GM12875 (cell line): ENCODE measurements around the gene SLC22A17.

Source experiments
- H3K4me3 ChIP-seq: one replicate; pipeline ENCODE4 v1.5.1; 2011; ENCODE audit warnings: low read depth, low read length, control low read depth
- CTCF ChIP-seq: IDR thresholded peaks from 2 replicates; pipeline ENCODE4 v1.5.1; 2011; ENCODE audit warnings: low read depth, mild to moderate bottlenecking, control low read depth, inconsistent platforms, low read length, moderate library complexity, borderline replicate concordance; ENCODE audit not compliant: insufficient read depth

SLC22A17 gene

DNA sequence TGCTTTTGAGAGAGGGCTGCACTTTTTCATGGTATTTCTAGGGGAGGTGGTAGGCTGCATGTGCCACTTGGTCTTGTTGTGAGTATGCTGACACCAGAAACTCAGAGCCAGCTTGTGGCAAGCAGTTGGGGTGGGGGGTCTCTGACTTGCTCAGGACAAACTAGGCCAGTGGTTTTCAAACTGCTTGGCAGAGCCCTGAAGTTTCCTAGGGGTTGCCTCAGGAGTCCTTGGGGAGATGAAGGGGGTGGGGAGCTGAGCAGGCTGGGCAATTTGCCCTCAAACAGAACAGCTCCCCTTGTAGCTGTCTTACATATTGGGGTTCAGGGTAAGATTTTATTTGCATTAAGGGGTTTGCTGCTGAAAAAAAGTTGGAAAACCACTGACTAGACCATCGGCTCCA lies 42.1 kb downstream of the SLC22A17 start:
- no peak for TF ChIP-seq CTCF
- H3K4me3 ChIP-seq: no peak overlapping the region

DNA sequence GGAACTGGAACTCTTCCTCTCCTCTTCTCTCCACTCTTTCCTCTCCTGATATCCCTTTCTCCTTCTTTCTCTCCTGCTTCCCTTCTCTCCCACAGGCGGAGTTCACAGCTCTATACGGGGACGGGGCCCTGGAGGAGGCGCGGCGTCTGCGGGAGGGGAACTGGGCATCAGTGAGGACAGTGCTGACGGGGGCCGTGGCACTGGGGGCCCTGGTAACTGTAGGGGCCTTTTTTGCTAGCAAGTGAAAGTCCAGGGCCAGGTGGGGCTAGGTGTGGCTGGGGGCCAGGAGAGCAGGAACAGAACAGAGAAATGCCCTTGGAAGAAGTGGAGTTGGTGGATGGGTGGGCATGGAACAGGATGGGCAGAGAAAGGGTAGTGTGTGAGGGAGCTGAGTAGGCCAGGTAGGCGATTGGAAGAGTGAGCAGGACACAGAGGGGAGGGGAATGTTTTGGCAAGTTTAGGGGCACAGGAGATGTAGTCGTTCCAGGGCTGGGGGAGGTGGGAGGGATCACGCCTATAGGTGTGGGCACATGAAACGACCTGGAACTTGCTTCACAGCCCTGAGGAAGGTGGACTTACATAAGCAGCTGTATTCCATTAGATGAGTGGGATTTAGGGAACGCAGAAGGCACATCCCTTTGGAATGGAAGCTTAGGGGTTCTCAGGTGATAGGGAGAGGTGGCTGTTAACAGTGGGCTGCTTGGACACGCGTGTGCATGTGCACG lies 43.8 kb downstream of the SLC22A17 start:
- H3K4me3 ChIP-seq: no peak overlapping the region
- no peak for TF ChIP-seq CTCF

DNA sequence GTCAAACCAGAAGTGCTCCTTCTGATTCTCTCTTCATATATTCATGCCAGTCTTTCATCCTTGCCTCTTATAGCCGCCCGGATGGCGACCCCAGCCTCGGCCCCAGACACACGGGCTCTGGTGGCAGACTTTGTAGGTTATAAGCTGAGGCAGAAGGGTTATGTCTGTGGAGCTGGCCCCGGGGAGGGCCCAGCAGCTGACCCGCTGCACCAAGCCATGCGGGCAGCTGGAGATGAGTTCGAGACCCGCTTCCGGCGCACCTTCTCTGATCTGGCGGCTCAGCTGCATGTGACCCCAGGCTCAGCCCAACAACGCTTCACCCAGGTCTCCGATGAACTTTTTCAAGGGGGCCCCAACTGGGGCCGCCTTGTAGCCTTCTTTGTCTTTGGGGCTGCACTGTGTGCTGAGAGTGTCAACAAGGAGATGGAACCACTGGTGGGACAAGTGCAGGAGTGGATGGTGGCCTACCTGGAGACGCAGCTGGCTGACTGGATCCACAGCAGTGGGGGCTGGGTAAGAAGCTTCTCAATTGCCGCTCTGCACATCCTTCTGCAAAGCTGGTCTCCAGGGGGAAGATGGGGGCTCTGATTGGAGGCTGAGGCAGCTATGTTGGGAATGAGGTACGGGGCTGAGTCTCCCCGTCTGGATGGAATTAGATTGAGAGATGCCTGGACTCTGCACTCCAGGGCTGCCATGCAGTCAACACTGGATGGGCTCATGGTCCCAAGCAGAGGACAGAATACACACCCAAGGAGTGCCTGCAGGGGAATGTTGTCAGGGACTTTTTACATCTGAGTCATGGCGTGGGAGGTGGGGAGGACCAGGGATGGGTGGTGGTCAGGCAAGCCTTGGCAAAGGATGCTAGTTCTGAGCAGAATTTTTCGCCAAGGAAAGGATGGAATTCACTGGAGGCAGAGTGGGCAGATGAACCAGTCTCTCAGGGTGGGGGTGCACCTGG lies 44.7 kb downstream of the SLC22A17 start:
- TF ChIP-seq CTCF: no peak
- no peak overlapping the region for H3K4me3 ChIP-seq

DNA sequence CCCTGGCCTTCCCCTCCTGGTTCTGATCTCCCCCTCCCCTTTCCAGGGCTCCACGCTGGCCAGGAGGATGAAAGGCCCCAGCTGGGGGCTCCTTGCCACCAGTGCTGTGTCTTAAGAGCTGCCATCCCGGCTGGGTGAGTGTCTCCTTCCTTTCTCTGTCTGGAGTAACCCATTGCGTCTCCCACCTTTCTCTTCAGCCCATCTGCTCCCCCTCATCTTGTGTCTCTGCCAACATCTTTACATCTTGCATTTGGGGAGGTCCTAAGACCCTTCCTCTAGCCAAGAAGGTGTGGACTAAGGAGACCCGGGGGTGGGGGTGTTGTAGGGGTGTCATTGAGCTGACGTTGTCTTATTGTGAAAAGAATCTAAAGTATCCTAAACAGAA lies 45.5 kb downstream of the SLC22A17 start:
- no peak for TF ChIP-seq CTCF
- H3K4me3 ChIP-seq: peak overlapping the region; percentile 67

DNA sequence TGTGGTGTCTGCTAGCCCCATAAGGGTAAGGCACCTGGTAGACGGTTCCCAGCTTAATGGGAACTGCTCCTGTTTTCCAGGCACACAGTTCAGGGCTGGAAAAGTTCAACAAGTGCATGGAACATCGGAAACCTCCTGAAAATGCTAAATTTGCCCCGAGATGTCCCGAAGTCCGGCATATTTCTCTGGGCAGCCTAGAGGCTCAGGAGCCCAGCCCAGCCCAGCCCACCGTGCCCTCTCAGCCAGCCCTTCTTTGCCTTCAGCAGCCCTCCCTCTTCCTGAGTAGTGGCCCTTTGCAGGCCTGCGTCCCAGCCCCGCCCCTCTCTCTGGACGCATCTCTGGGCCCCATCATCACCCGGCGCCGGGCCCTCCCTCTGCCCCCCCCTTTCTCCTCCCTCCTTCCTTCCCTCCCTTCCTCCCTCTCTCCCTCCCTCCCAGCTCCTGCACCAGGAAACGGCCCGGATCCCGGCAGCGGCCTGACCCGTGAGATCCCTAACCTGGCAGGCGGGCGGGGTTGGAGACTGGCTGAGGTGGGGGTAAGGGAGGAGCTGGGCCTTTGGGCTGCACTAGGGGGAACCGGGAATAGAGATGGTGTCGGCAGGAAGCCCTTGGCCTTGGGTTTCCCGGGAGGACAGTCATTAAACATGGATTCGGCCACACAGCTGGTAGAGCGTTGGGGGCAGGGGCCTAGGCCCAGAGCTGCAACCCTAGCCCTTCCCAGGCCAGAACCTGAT lies 46.1 kb downstream of the SLC22A17 start, which contains the start of gene BCL2L2:
TSS of gene BCL2L2 (plus strand) at position 422 of the 734 bp plus-strand sequence. CDS start 935 bp downstream, outside the sequence.
- no peak for TF ChIP-seq CTCF
- peak within 1 kb of the TSS; percentile 67 for H3K4me3 ChIP-seq

GRCh38 chr14:23302290-23303225 lies 50.1 kb downstream of the SLC22A17 start, which contains the start of gene PPP1R3E:
TSS of gene PPP1R3E (minus strand) at chr14:23302859. CDS start at chr14:23302576, 283 bp downstream.
- TF ChIP-seq CTCF: no peak

More at GRCh38 chr14:23302290-23303225, 50.1 kb downstream of the SLC22A17 start, which contains the start of gene PPP1R3E:
- H3K4me3 ChIP-seq: peak within 1 kb of the TSS; percentile 65
